SK-N-SH (cell line): ENCODE measurements around the gene CERS6. TPM values are rescaled to one million over a fixed set of nuclear protein-coding genes. Genes with fewer than 3 reads are reported as not detected.

Experiments used
- CTCF ChIA-PET: fragments of 300-600, 350-600 bp; formaldehyde crosslinking; extraction: SDS; loops from one replicate; lab custom pipeline; 2021; lab: Yijun Ruan, JAX
- POLR2A ChIA-PET: fragments of 350-600 bp; sonication (Branson Sonifier 250); formaldehyde crosslinking; extraction: SDS; loops from one replicate; lab custom pipeline; 2020; ENCODE audit warnings: antibody characterized with exemption, inconsistent platforms; lab: Yijun Ruan, JAX
- DNase-seq: peaks from one replicate; pipeline ENCODE4 v3.0.0; 2012
- H2AFZ ChIP-seq: fragments of 200-600 bp; sonication (generic); 2 replicates; pipeline ENCODE4 v1.8.1; 2016; ENCODE audit warnings: antibody characterized with exemption, mild to moderate bottlenecking, low read depth
- H3F3A ChIP-seq: fragments of 200-600 bp; sonication (generic); replicated peaks from 2 replicates; pipeline ENCODE3; 2016; ENCODE audit warnings: antibody characterized with exemption, mild to moderate bottlenecking; ENCODE audit not compliant: insufficient read depth
- H3K27ac ChIP-seq, 2 experiments: fragments of 200-500 bp in 1 of 2; fragments of 200-600 bp in 1 of 2; sonication (Bioruptor generic) in 1 of 2; sonication (generic), shearing (Covaris generic) in 1 of 2; 2 replicates each; pipeline versions ENCODE4 v1.5.1 to v1.6.1; 2014 to 2016; ENCODE audit warnings: low read depth in 2 of 2, inconsistent platforms in 1 of 2, low read length in 1 of 2, mild to moderate bottlenecking in 1 of 2, mixed read lengths in 1 of 2
- H3K27me3 ChIP-seq: fragments of 200-600 bp; sonication (generic), shearing (Covaris generic); 2 replicates; pipeline ENCODE4 v1.6.1; 2016; ENCODE audit warnings: mixed run types; ENCODE audit not compliant: insufficient read depth
- H3K36me3 ChIP-seq, 2 experiments: fragments of 200-500 bp in 1 of 2; fragments of 200-600 bp in 1 of 2; sonication (Bioruptor generic) in 1 of 2; sonication (generic) in 1 of 2; replicated peaks in 1 of 2; 2 replicates each; pipeline versions ENCODE3 to v1.5.1; 2014 to 2016; ENCODE audit warnings: low read length in 1 of 2, mild to moderate bottlenecking in 1 of 2; ENCODE audit not compliant: insufficient read depth in 2 of 2, control insufficient read depth in 1 of 2
- H3K4me1 ChIP-seq, 2 experiments: fragments of 200-500 bp in 1 of 2; fragments of 200-600 bp in 1 of 2; sonication (Bioruptor generic) in 1 of 2; sonication (generic), shearing (Covaris generic) in 1 of 2; 2 replicates each; pipeline versions ENCODE4 v1.5.1 to v1.6.1; 2014 to 2016; ENCODE audit warnings: low read depth in 1 of 2, low read length in 1 of 2, mixed run types in 1 of 2; ENCODE audit not compliant: insufficient read depth in 2 of 2, control insufficient read depth in 1 of 2
- H3K4me2 ChIP-seq: fragments of 200-600 bp; sonication (generic), shearing (Covaris generic); 2 replicates; pipeline ENCODE4 v1.6.1; 2017; ENCODE audit warnings: mixed run types
- H3K4me3 ChIP-seq, 2 experiments: fragments of 200-500 bp in 1 of 2; fragments of 200-600 bp in 1 of 2; sonication (Bioruptor generic) in 1 of 2; sonication (generic), shearing (Covaris generic) in 1 of 2; 2 replicates each; pipeline versions ENCODE4 v1.5.1 to v1.8.1; 2014 to 2016; ENCODE audit warnings: low read depth in 2 of 2, inconsistent platforms in 1 of 2, low read length in 1 of 2, mild to moderate bottlenecking in 1 of 2, mixed read lengths in 1 of 2, moderate library complexity in 1 of 2
- H3K79me2 ChIP-seq: fragments of 200-600 bp; sonication (generic); 2 replicates; pipeline ENCODE4 v1.8.1; 2017; ENCODE audit warnings: mild to moderate bottlenecking; ENCODE audit not compliant: insufficient read depth
- H3K9ac ChIP-seq: fragments of 200-600 bp; sonication (generic); 2 replicates; pipeline ENCODE4 v1.6.1; 2017; ENCODE audit warnings: mixed run types
- H3K9me2 ChIP-seq: fragments of 200-600 bp; sonication (generic); 2 replicates; pipeline ENCODE4 v1.6.1; 2017; ENCODE audit warnings: mixed run types
- H3K9me3 ChIP-seq: fragments of 200-600 bp; sonication (generic); 2 replicates; pipeline ENCODE4 v1.6.1; 2017; ENCODE audit warnings: mixed run types, mild to moderate bottlenecking, moderate library complexity
- H4K20me1 ChIP-seq: fragments of 200-600 bp; sonication (generic); 2 replicates; pipeline ENCODE4 v1.6.1; 2017; ENCODE audit warnings: mild to moderate bottlenecking, mixed run types; ENCODE audit not compliant: insufficient read depth
- ELF1 ChIP-seq: IDR thresholded peaks from 2 replicates; pipeline ENCODE4 v1.4.0; 2012
- EP300 ChIP-seq, 2 experiments: IDR thresholded peaks; 2 replicates each; pipeline versions ENCODE4 v1.4.0 to v1.6.1; 2012; ENCODE audit warnings: borderline replicate concordance in 1 of 2, low read depth in 1 of 2, low read length in 1 of 2
- FOSL2 ChIP-seq: IDR thresholded peaks from 2 replicates; pipeline ENCODE4 v1.4.0; 2012; ENCODE audit warnings: low read depth, mild to moderate bottlenecking, moderate library complexity, borderline replicate concordance
- FOXM1 ChIP-seq: IDR thresholded peaks from 2 replicates; pipeline ENCODE4 v1.4.0; 2012; ENCODE audit warnings: low read depth, mild to moderate bottlenecking
- POLR2AphosphoS5 ChIP-seq: IDR thresholded peaks from 2 replicates; pipeline ENCODE4 v1.6.1; 2012; ENCODE audit warnings: low read depth, low read length
- REST ChIP-seq: IDR thresholded peaks from 2 replicates; pipeline ENCODE4 v1.6.1; 2012; ENCODE audit warnings: mild to moderate bottlenecking, low read depth, low read length, moderate library complexity
- SMC3 ChIP-seq: IDR thresholded peaks from 2 replicates; pipeline ENCODE4 v1.6.1; 2012; ENCODE audit warnings: low read depth, low read length, improper control_type of control experiment
- TAF1 ChIP-seq: IDR thresholded peaks from 2 replicates; pipeline ENCODE4 v1.6.1; 2012; ENCODE audit warnings: low read depth, mild to moderate bottlenecking, low read length, moderate library complexity, borderline replicate concordance
- WGBS: methylation state at CpG from one replicate; pipeline ENCODE4 v1.1.6; 2017; ENCODE audit warnings: low lambda C conversion rate; 5-methylcytosine and 5-hydroxymethylcytosine counted together
- polyA plus RNA-seq, 3 experiments: library from polyadenylated mRNA; depleted of rRNA; stranded (reverse); fragments of >200 nt; gene quantifications; 2 replicates each; pipeline ENCODE4 v1.2.3, GENCODE V29; 2012
- TF ChIP-seq, protein P1 (sequence below): fragments of 200-600 bp; sonication (generic); IDR thresholded peaks from 2 replicates; pipeline ENCODE4 v1.6.1; 2017; ENCODE audit warnings: antibody characterized with exemption, mild to moderate bottlenecking, moderate library complexity
- TF ChIP-seq, protein P2 (sequence below): fragments of 150-350 bp; IDR thresholded peaks from 2 replicates; pipeline ENCODE4 v1.6.1; 2016; ENCODE audit warnings: mild to moderate bottlenecking, low read depth, low read length

CERS6 gene
- polyA plus RNA-seq, 1 of the 3 experiments (the other 2 are of a cell fraction): 1.8 TPM

DNA sequence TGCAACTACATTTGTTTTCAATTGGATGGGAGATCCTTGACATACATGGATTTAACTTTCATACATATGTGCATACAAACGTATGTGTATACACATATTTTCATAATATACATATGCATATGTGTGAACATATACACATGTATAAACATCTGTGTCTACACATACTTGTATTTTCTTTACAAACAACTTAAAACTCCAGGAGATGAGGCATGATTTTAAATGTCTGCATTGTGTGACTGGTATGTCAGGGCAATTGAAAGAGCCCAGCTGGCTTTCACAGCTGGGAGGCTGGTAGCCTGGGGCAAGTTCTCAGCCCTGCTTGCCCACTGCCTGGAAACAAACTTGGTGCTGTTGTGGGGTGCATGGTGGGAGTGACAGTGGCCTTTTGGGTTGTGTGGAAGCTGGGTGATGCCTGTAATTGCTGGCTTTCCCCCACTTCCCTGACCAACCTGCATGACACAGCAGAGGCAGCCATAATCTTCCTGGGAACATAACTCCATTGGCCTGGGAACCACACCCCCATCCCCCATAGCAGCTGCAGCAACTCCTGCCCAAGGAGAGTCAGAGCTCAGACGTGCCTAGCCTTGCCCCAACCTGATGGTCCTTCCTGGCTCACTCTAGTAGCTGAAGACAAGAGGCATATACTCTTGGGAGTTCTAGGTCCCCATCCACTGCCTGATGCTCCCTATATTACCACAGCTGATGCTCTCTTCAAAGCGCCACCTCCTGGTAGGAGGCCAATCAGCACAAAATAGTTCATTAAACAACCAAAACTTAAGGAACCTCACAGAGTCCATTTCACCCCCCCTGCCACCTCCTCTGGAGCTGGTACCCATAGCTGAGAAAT is 158.3 kb downstream of the CERS6 start:
- Histone ChIP-seq H3F3A (no peaks in the 10 kb centered on the region), H3K79me2 (no peaks in the 10 kb centered on the region), H3K36me3 (no peaks in the 10 kb centered on the region)
- TF ChIP-seq, protein P1, sequence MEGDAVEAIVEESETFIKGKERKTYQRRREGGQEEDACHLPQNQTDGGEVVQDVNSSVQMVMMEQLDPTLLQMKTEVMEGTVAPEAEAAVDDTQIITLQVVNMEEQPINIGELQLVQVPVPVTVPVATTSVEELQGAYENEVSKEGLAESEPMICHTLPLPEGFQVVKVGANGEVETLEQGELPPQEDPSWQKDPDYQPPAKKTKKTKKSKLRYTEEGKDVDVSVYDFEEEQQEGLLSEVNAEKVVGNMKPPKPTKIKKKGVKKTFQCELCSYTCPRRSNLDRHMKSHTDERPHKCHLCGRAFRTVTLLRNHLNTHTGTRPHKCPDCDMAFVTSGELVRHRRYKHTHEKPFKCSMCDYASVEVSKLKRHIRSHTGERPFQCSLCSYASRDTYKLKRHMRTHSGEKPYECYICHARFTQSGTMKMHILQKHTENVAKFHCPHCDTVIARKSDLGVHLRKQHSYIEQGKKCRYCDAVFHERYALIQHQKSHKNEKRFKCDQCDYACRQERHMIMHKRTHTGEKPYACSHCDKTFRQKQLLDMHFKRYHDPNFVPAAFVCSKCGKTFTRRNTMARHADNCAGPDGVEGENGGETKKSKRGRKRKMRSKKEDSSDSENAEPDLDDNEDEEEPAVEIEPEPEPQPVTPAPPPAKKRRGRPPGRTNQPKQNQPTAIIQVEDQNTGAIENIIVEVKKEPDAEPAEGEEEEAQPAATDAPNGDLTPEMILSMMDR: peak; percentile 36
- no peak for TF ChIP-seq REST
- no peak for TF ChIP-seq TAF1
- TF ChIP-seq, all 33 proteins: peak for 1
- Histone ChIP-seq H3K27ac (no peak overlapping the region), H4K20me1 (no peaks in the 10 kb centered on the region), H3K27me3 (no peaks in the 10 kb centered on the region), H3K4me3 (no peak overlapping the region), H3K9me2 (no peaks in the 10 kb centered on the region), H3K9me3 (no peaks in the 10 kb centered on the region), H2AFZ (no peak overlapping the region), H3K4me1 (no peaks in the 10 kb centered on the region), H3K9ac (no peak overlapping the region), H3K4me2 (no peak overlapping the region)
- ChIA-PET CTCF (interaction anchor here (0.7 to 0.8 kb wide), 2 partner anchors 9 to 40 kb away, joined by 3 read pairs; no protein-coding TSS in a partner anchor), POLR2A (no interaction called here)
- WGBS: 0% methylated on average over 1 of the region's 3 CpGs
- no peak for DNase-seq

- Histone ChIP-seq H3K27ac (no peak overlapping the region), H2AFZ (no peak overlapping the region), H3K79me2 (no peaks in the 10 kb centered on the region), H3K9me3 (no peaks in the 10 kb centered on the region), H3K36me3 (no peaks in the 10 kb centered on the region), H3K27me3 (no peaks in the 10 kb centered on the region), H3K4me2 (no peak overlapping the region), H4K20me1 (no peaks in the 10 kb centered on the region), H3F3A (no peaks in the 10 kb centered on the region), H3K9ac (no peak overlapping the region), H3K9me2 (no peaks in the 10 kb centered on the region), H3K4me3 (no peak overlapping the region), H3K4me1 (no peaks in the 10 kb centered on the region)
- no peak for TF ChIP-seq POLR2AphosphoS5
- no peak for TF ChIP-seq FOSL2
- no peak for TF ChIP-seq SMC3
- no peak for TF ChIP-seq EP300 (IDR thresholded peaks at IDR 0.05; ENCODE audit: borderline replicate concordance in 1 of 2, low read depth in 1 of 2, low read length in 1 of 2)
- no peak for TF ChIP-seq FOXM1
- TF ChIP-seq ELF1: no peak
- TF ChIP-seq, protein P2, sequence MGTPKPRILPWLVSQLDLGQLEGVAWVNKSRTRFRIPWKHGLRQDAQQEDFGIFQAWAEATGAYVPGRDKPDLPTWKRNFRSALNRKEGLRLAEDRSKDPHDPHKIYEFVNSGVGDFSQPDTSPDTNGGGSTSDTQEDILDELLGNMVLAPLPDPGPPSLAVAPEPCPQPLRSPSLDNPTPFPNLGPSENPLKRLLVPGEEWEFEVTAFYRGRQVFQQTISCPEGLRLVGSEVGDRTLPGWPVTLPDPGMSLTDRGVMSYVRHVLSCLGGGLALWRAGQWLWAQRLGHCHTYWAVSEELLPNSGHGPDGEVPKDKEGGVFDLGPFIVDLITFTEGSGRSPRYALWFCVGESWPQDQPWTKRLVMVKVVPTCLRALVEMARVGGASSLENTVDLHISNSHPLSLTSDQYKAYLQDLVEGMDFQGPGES: no peak
- CTCF ChIA-PET: no interaction called here
- POLR2A ChIA-PET: no interaction called here
- WGBS: 100% methylated on average over 2 of the region's 2 CpGs
- no peak for DNase-seq
These were observed 164.5 kb downstream of the CERS6 start for GRCh38 chr2:168620554-168620953.
